ENCODE measurements around the gene UQCR11. TPM values are rescaled to one million over a fixed set of nuclear protein-coding genes. Genes with fewer than 3 reads are reported as not detected.
A peak's percentile ranks its signal among the peaks of the same experiment; 100 is the strongest.

The UQCR11 gene
- total RNA-seq, 2 experiments from 2014 or later: 86.2 to 187 TPM

DNA sequence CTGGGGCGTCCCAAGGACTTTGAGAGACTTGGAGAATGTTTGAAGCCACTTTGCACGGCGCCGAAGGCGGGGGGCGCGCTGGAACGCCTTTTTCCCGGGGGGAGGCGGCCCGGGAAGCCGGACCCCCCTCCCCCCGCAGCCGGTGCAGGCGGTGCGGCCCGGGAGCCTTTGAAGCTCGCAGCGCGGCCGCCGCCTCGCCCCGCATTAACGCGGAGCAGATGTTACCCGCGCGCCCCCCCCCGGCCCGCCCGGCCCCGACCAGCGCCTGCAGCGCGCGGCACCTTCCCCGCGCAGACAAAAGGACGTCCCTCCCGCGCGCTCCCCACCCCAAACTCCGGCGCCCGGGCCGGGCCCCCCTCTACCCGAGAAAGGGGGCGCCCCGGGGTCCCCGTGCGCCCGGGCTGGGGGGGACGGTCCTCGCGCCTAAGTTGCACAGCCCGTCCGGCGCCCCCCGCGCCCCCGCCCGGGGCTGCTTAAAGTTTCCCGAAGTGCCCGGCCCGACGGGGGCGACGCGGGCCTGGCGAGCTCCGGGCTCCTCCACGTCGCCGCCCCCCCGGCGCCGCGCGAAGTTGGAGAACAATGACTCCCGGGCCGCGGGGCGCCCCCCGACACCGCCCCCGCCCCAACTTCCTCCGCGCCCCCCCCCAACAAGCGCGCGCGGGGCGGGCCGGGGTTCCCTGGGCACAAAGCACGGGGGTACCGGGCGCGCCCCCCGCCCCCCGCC is 46.5 kb upstream of the UQCR11 start:
- H3K27ac ChIP-seq (ENCODE audit: low read depth, low read length, poor library complexity, severe bottlenecking): peak overlapping the region; percentile 98
- H3K4me2 ChIP-seq (ENCODE audit: low read length): peak overlapping the region; percentile 93
- intact Hi-C loops (cut with micrococcal nuclease; ENCODE audit: unreplicated experiment): loop anchor here (2.0 kb wide), 1 partner anchor 47 kb away; the partner anchor contains the start of gene UQCR11
- peak; percentile 59 for DNase-seq (ENCODE audit: low spot score)
- peaks cover 48% of the 10 kb centered on the region for H3K79me2 ChIP-seq (ENCODE audit: insufficient read depth, low read depth, low read length)
- peaks cover 49% of the 10 kb centered on the region for H3K36me3 ChIP-seq (ENCODE audit: insufficient read depth, low read length)
- H3K9me3 ChIP-seq (ENCODE audit: low read length): no peaks in the 10 kb centered on the region
- H3K4me3 ChIP-seq (ENCODE audit: low read depth, low read length, poor library complexity, severe bottlenecking): peak overlapping the region; percentile 94
- TF ChIP-seq CTCF (conservative IDR thresholded peaks at IDR 0.05; ENCODE audit: low read length) (0 out of 2 replicates have a peak, but pooled peaks have one; percentile 26), EZH2phosphoT487 (IDR thresholded peaks at IDR 0.05; ENCODE audit: borderline replicate concordance, low read depth, low read length) (no peak)
- TSS peak; percentile 48 for BruUV-seq (replicated peaks)
- ChIA-PET POLR2A (interaction anchor here (0.7 kb wide), 1 partner anchor 60 kb away, joined by 3 read pairs; no protein-coding TSS in a partner anchor), CTCF (ENCODE audit: unreplicated experiment) (no interaction called here)
- H3K4me1 ChIP-seq (ENCODE audit: insufficient read depth, low read length, poor library complexity, severe bottlenecking): peaks cover 59% of the 10 kb centered on the region
- H2AFZ ChIP-seq (ENCODE audit: low read length): no peak overlapping the region
- no peaks in the 10 kb centered on the region for H4K20me1 ChIP-seq (ENCODE audit: insufficient read depth, low read length)
- no peaks in the 10 kb centered on the region for H3K9me2 ChIP-seq (ENCODE audit: insufficient read depth, low read length)

DNA sequence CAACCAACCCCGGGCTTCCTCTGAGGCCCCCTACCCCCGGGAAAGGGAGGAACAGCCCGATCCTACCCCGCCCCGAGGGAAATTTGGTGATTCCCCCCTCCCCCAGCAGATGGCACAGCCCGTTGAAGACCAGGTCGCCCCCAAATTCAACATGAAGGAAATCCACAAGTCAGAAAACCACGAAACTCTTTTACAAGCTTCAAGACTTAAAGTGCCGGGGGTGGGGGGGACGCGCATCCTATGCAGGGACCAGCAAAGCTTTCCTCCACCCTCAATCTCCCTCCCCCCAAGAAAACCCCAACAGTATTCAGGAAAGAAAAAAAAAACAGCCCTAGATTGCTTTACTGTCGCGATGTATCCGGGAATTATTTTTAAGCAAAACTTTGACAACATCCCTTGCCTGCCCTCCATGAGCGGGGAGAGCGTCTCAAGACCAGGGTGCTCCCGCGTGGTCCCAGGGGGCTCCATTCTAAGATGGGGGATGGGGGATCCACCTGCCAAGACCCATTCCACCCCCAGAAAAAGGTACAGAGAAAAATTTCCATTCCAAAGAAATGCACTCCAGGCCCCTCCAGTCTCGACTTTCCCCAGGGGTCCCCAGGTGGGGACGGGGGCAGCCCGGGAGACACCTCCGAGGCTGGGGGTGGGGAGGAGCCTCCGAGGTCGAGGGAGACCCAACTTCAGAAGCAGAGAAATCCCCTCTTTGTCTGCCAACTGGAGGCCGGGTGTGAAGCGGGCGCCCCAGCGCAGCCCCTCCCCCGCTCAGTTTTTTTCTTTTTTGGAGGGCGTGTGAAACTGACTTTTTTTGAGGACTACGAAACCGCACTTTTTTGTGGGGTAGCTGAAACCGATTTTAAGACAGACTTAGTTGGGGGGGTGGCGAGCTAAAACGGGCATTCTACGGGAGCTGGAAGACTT is 45.6 kb upstream of the UQCR11 start:
- Histone ChIP-seq H3K79me2 (ENCODE audit: insufficient read depth, low read depth, low read length) (peaks cover 56% of the 10 kb centered on the region), H3K9me3 (ENCODE audit: low read length) (no peaks in the 10 kb centered on the region), H3K4me1 (ENCODE audit: insufficient read depth, low read length, poor library complexity, severe bottlenecking) (peaks cover 62% of the 10 kb centered on the region), H4K20me1 (ENCODE audit: insufficient read depth, low read length) (no peaks in the 10 kb centered on the region), H3K4me3 (ENCODE audit: low read depth, low read length, poor library complexity, severe bottlenecking) (peak overlapping the region; percentile 94), H3K36me3 (ENCODE audit: insufficient read depth, low read length) (peaks cover 57% of the 10 kb centered on the region), H3K4me2 (ENCODE audit: low read length) (peak overlapping the region; percentile 93), H3K27ac (ENCODE audit: low read depth, low read length, poor library complexity, severe bottlenecking) (peak overlapping the region; percentile 98), H2AFZ (ENCODE audit: low read length) (no peak overlapping the region), H3K9me2 (ENCODE audit: insufficient read depth, low read length) (no peaks in the 10 kb centered on the region)
- DNase-seq (ENCODE audit: low spot score): peak; percentile 75
- no peak for TF ChIP-seq EZH2phosphoT487 (IDR thresholded peaks at IDR 0.05; ENCODE audit: borderline replicate concordance, low read depth, low read length)
- peak; percentile 50; the same call in 1 of the 2 replicates for TF ChIP-seq CTCF (conservative IDR thresholded peaks at IDR 0.05; ENCODE audit: low read length)
- CTCF ChIA-PET (ENCODE audit: unreplicated experiment): interaction anchor here (0.9 kb wide), 1 partner anchor 11 kb away, joined by 8 read pairs; no protein-coding TSS in a partner anchor
- intact Hi-C loops (cut with micrococcal nuclease; ENCODE audit: unreplicated experiment): no loop called here
- BruUV-seq (replicated peaks): TSS peak; percentile 66
- POLR2A ChIA-PET: interaction anchor here (0.6 to 1.6 kb wide), 7 partner anchors 16 to 473 kb away, joined by 3 to 7 read pairs (median 4); no protein-coding TSS in a partner anchor
